ENCODE results near the gene HSPA2.
"Not testable (repeated sequence)": the region's sequence is repeated elsewhere in the genome, so short reads cannot be mapped to it uniquely, and the experiment has no call there.

HSPA2 gene

GRCh38 chr14:64563696-64564095 lies 23.2 kb downstream of the HSPA2 start:
- DNase-seq: no peak

- no peak for DNase-seq
Observed at GRCh38 chr14:64566651-64567122, 26.1 kb downstream of the HSPA2 start.

- DNase-seq: no peak
Observed at GRCh38 chr14:64569138-64569631, 28.6 kb downstream of the HSPA2 start.

GRCh38 chr14:64569646-64570045 lies 29.1 kb downstream of the HSPA2 start:
- DNase-seq: not testable (repeated sequence)

GRCh38 chr14:64572386-64573104 lies 32.0 kb downstream of the HSPA2 start:
- no peak for DNase-seq

GRCh38 chr14:64573109-64573508 lies 32.6 kb downstream of the HSPA2 start:
- DNase-seq: no peak

GRCh38 chr14:64574371-64575107 lies 34.0 kb downstream of the HSPA2 start:
- DNase-seq: no peak

- no peak for DNase-seq
Observed at GRCh38 chr14:64577211-64577610, 36.7 kb downstream of the HSPA2 start.

- DNase-seq: no peak
Observed at GRCh38 chr14:64580467-64580866, 39.9 kb downstream of the HSPA2 start.

GRCh38 chr14:64581363-64581762 lies 40.8 kb downstream of the HSPA2 start:
- no peak for DNase-seq

GRCh38 chr14:64581817-64582216 lies 41.3 kb downstream of the HSPA2 start:
- DNase-seq: no peak

- DNase-seq: no peak
Observed at GRCh38 chr14:64584190-64584589, 43.6 kb downstream of the HSPA2 start.

- no peak for DNase-seq
Observed at GRCh38 chr14:64591809-64592208, 51.3 kb downstream of the HSPA2 start.
